HEK293 (cell line): ENCODE results near the gene LACC1.

ENCODE experiments used
- CTCF ChIP-seq: fragments of 450-650 bp; formaldehyde crosslinking; IDR thresholded peaks from 2 replicates; pipeline ENCODE4 v1.5.1; 2016; ENCODE audit warnings: missing biosample characterization, missing genetic modification characterization
- MEIS1 ChIP-seq: sonication (generic); formaldehyde crosslinking; IDR thresholded peaks from 2 replicates; pipeline ENCODE4 v1.8.1; 2022; ENCODE audit warnings: missing genetic modification reagents, mild to moderate bottlenecking, borderline replicate concordance
- PATZ1 ChIP-seq: fragments of 450-650 bp; formaldehyde crosslinking; IDR thresholded peaks from 2 replicates; pipeline ENCODE4 v1.5.1; 2016; ENCODE audit warnings: missing biosample characterization, missing genetic modification characterization
- RBAK ChIP-seq: fragments of 450-650 bp; formaldehyde crosslinking; IDR thresholded peaks from 2 replicates; pipeline ENCODE4 v1.5.1; 2016; ENCODE audit warnings: missing biosample characterization, missing genetic modification characterization
- REST ChIP-seq: fragments of 450-650 bp; formaldehyde crosslinking; IDR thresholded peaks from 2 replicates; pipeline ENCODE4 v1.5.1; 2016; ENCODE audit warnings: missing biosample characterization, missing genetic modification characterization
- SP2 ChIP-seq: fragments of 450-650 bp; formaldehyde crosslinking; IDR thresholded peaks from 2 replicates; pipeline ENCODE4 v1.5.1; 2016; ENCODE audit warnings: missing biosample characterization, missing genetic modification characterization
- ZFP3 ChIP-seq: fragments of 450-650 bp; formaldehyde crosslinking; IDR thresholded peaks from 2 replicates; pipeline ENCODE4 v1.5.1; 2016; ENCODE audit warnings: low read depth, missing biosample characterization, missing genetic modification characterization
- ZNF18 ChIP-seq: fragments of 450-650 bp; formaldehyde crosslinking; IDR thresholded peaks from 2 replicates; pipeline ENCODE4 v1.5.1; 2016; ENCODE audit warnings: missing biosample characterization, missing genetic modification characterization
- ZNF302 ChIP-seq: fragments of 450-650 bp; formaldehyde crosslinking; IDR thresholded peaks from 2 replicates; pipeline ENCODE4 v1.5.1; 2016; ENCODE audit warnings: missing biosample characterization, missing genetic modification characterization, low read depth
- ZNF324 ChIP-seq: fragments of 450-650 bp; formaldehyde crosslinking; IDR thresholded peaks from 2 replicates; pipeline ENCODE4 v1.5.1; 2016; ENCODE audit warnings: missing biosample characterization, missing genetic modification characterization
- ZNF404 ChIP-seq: fragments of 450-650 bp; formaldehyde crosslinking; IDR thresholded peaks from 2 replicates; pipeline ENCODE4 v1.5.1; 2017; ENCODE audit warnings: missing biosample characterization, missing genetic modification characterization
- ZNF510 ChIP-seq: fragments of 450-650 bp; formaldehyde crosslinking; IDR thresholded peaks from 2 replicates; pipeline ENCODE4 v1.5.1; 2018; ENCODE audit warnings: mild to moderate bottlenecking, missing genetic modification characterization, missing biosample characterization; ENCODE audit not compliant: insufficient replicate concordance
- ZNF645 ChIP-seq: fragments of 450-650 bp; formaldehyde crosslinking; IDR thresholded peaks from 2 replicates; pipeline ENCODE4; 2016; ENCODE audit warnings: missing biosample characterization, missing genetic modification characterization
- ZNF660 ChIP-seq: fragments of 450-650 bp; IDR thresholded peaks from 2 replicates; pipeline ENCODE4 v1.5.1; 2018; ENCODE audit warnings: missing biosample characterization, mild to moderate bottlenecking, missing genetic modification characterization

GRCh38 chr13:43883631-43884030 is 3.9 kb downstream of the LACC1 start:
- TF ChIP-seq SP2 (tag by site-specific recombination): no peak
- TF ChIP-seq CTCF (tag by site-specific recombination): no peak
- no peak for TF ChIP-seq ZNF660 (tag by site-specific recombination)
- TF ChIP-seq ZNF645: no peak
- TF ChIP-seq ZNF510 (tag by site-specific recombination): no peak
- TF ChIP-seq PATZ1: no peak
- no peak for TF ChIP-seq ZFP3
- no peak for TF ChIP-seq REST
- no peak for TF ChIP-seq ZNF18
- no peak for TF ChIP-seq ZNF404
- no peak for TF ChIP-seq MEIS1 (CRISPR knock-in tag)
- TF ChIP-seq ZNF302: no peak
- no peak for TF ChIP-seq ZNF324 (tag by site-specific recombination)
- no peak for TF ChIP-seq RBAK (tag by site-specific recombination)
